ENCODE data around the gene ORM2.

Gene ORM2

DNA sequence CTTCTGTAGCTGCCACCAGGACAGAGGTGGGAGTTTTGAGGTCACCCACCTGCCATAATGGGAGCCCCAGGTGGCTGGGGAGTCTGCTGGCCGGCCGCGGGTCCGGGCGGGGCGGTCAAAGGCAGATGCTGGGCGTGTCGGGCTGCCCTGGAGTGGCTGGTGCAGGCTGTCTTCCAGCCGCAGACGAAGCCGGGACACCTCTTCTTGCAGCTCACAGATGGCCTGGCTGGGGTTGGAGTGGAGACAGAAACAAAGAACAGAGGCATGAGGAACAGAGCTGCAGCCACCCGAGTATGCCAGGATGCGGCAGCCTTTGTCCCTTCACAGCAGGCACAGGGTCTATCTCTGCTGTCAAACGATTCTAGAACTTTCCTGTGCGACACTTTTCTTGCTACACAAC is 18.0 kb downstream of the ORM2 start:
- TF ChIP-seq, protein P1, sequence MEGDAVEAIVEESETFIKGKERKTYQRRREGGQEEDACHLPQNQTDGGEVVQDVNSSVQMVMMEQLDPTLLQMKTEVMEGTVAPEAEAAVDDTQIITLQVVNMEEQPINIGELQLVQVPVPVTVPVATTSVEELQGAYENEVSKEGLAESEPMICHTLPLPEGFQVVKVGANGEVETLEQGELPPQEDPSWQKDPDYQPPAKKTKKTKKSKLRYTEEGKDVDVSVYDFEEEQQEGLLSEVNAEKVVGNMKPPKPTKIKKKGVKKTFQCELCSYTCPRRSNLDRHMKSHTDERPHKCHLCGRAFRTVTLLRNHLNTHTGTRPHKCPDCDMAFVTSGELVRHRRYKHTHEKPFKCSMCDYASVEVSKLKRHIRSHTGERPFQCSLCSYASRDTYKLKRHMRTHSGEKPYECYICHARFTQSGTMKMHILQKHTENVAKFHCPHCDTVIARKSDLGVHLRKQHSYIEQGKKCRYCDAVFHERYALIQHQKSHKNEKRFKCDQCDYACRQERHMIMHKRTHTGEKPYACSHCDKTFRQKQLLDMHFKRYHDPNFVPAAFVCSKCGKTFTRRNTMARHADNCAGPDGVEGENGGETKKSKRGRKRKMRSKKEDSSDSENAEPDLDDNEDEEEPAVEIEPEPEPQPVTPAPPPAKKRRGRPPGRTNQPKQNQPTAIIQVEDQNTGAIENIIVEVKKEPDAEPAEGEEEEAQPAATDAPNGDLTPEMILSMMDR (IDR thresholded peaks at IDR 0.05; ENCODE audit: borderline replicate concordance, control extremely low read depth, extremely low read depth, insufficient read depth, missing control alignments) = no peak
- DNase-seq (ENCODE audit: low spot score) = no peak
- in situ Hi-C loops (cut with MboI; ENCODE audit: low sequenced_read_pairs, unreplicated experiment) = no loop called here

DNA sequence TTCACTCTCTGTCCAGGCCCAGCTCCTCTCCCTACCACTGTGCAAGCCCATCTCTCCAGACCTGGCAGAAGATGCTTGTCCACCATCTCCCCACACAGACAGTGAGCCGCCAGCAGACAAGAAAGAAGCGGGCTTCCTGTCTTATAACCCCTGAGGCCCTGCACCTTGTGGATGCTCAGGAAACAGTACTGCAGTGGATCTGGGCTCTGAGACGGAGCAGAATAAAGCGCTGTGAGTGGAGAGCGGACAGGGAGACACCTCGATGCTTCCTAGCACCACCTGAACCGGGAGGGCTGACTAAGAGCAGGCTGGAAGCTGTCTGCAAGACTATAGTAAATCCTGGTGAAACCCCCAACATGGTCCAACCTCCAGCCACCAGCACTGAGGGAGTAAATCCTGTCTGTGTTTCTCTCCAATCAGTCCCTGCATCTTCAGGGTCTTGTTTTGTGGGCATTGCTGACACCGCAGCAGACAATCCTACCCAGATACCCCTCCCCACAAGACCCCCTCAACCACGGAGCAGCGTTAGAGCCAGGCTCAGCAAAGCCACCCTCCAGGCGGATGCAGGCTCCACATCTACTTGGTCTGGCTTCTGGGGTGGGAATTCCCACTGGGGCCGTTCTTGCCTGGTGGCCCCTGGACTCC is 18.7 kb downstream of the ORM2 start:
- TF ChIP-seq, protein P1 (IDR thresholded peaks at IDR 0.05; ENCODE audit: borderline replicate concordance, control extremely low read depth, extremely low read depth, insufficient read depth, missing control alignments) = no peak
- DNase-seq (ENCODE audit: low spot score) = no peak
- in situ Hi-C loops (cut with MboI; ENCODE audit: low sequenced_read_pairs, unreplicated experiment) = no loop called here

DNA sequence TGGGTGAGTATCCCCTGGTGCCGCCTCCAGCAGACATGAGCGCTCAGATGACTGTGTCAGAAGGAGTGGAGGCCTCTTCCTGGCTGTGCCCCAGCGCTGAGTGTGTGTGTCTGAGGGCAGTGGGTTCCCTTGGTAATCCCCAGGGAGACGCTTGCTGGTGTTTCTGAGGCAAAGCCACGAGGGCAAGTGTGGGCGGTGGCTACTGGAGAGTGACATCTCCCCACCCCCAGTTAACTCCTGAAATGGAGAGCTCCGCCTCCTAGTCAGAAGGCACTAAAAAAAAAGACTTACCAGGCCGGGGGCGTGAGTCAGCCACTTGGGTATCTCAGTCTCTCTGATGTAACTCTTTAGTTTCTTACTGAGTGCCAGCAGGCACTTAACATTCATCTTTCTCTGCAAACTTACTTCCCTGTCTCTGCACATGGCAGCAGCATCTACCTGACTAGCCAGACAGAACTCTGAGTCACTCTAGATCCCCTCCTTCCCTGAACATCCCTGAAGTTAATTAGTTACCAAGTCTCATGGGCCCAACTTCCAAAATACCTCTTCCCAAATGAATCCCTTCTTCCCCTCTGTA is 19.3 kb downstream of the ORM2 start:
- peak; percentile 90 for DNase-seq (ENCODE audit: low spot score)
- in situ Hi-C loops (cut with MboI; ENCODE audit: low sequenced_read_pairs, unreplicated experiment) = no loop called here
- TF ChIP-seq, protein P1 (IDR thresholded peaks at IDR 0.05; ENCODE audit: borderline replicate concordance, control extremely low read depth, extremely low read depth, insufficient read depth, missing control alignments) = no peak

DNA sequence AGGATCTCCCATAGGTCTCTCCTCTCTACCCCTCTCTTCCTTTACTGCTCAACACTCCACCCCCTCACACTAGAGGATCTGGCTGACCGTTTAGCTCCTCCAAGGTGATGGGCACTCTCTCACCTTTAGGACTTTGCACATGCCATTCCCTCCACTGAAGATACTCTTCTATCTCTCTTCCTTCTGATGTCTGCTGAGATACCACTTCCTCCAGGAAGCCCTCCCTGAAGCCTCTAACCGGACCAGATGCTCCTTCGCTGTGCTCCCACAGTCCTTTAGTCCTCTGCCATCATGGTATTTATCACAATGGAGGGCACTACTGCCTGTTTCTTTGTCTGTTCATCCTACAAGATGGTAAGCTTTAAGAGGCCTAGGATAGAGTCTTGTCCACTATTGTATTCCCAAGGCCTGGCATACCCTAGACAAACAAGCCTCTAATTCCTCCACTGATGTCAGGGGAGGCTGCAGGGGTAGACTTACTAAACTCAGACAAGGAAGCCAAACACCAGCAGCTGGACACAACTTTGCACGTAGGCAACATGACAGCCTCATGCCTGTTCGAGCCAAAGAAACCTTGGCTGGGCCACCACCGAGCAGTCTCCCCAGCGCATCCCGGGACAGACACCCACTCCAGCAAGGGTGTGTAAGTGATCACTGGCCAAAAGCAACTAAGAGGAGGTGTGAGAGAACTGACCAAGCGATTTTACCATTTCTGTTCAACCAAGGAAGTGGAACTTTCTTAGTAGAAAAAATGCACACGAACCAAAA is 20.2 kb downstream of the ORM2 start:
- in situ Hi-C loops (cut with MboI; ENCODE audit: low sequenced_read_pairs, unreplicated experiment) = no loop called here
- TF ChIP-seq, protein P1 (IDR thresholded peaks at IDR 0.05; ENCODE audit: borderline replicate concordance, control extremely low read depth, extremely low read depth, insufficient read depth, missing control alignments) = no peak
- no peak for DNase-seq (ENCODE audit: low spot score)

DNA sequence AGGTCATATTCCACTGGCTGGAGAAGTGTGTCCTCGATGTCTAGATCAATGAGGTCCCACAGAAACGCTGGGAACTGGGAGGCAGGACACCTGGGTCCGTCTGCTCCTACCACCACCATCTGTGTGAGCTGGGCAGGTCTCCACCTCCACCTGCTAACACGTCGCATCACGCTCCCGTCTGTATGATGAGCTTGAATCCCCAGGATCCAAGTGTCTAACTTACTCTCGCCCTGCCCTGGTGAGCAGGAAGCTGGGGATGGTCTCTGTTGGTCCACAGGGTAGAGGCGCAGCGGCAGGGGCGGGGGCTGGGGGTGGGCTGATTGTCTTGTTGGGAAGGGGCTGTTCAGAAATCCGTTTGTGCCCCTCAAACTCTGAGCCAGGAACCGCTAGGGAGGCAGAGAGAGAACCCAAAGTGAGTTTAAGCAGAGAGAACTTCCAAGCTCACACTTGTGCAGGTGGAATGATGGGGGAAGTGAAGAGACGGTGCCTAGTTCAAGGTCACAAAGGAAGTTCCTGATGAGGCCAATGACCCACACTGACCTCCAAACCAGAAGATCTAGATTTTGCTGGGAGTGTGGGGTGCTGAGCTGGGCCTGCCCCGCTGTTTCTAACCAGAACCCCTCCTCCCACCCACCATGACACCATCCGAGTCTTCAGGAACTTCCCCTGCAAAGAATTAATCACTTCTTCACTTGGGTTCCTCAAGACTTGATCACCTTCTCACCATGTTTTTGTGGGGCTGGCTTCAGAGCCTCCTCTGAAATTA is 21.1 kb downstream of the ORM2 start:
- no peak for DNase-seq (ENCODE audit: low spot score)
- TF ChIP-seq, protein P1 (IDR thresholded peaks at IDR 0.05; ENCODE audit: borderline replicate concordance, control extremely low read depth, extremely low read depth, insufficient read depth, missing control alignments) = no peak
- in situ Hi-C loops (cut with MboI; ENCODE audit: low sequenced_read_pairs, unreplicated experiment) = no loop called here

DNA sequence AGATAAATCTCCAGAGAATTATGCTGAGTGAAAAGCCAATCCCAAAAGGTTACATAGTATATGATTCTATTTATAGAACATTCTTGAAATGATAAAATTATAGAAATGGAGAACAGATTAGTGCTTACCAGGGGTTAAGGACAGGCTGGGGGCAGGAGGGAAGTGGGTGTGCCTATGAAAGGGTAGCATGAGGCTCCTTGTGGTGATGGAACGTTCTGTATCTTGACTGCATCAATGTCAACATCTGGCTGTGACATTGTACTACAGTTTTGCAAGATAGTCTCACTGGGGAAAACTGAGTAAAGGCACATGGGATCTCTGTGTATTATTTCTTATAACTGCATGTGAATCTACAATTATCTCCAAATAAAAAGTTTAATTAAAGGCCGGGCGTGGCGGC is 22.3 kb downstream of the ORM2 start:
- TF ChIP-seq, protein P1 (IDR thresholded peaks at IDR 0.05; ENCODE audit: borderline replicate concordance, control extremely low read depth, extremely low read depth, insufficient read depth, missing control alignments) = no peak
- DNase-seq (ENCODE audit: low spot score) = no peak
- in situ Hi-C loops (cut with MboI; ENCODE audit: low sequenced_read_pairs, unreplicated experiment) = no loop called here
